ENCODE measurements around the gene BRD8. TPM values are rescaled to one million over a fixed set of nuclear protein-coding genes. Genes with fewer than 3 reads are reported as not detected.

The BRD8 gene
- polyA plus RNA-seq, 1 experiment, result 72.2 TPM

DNA sequence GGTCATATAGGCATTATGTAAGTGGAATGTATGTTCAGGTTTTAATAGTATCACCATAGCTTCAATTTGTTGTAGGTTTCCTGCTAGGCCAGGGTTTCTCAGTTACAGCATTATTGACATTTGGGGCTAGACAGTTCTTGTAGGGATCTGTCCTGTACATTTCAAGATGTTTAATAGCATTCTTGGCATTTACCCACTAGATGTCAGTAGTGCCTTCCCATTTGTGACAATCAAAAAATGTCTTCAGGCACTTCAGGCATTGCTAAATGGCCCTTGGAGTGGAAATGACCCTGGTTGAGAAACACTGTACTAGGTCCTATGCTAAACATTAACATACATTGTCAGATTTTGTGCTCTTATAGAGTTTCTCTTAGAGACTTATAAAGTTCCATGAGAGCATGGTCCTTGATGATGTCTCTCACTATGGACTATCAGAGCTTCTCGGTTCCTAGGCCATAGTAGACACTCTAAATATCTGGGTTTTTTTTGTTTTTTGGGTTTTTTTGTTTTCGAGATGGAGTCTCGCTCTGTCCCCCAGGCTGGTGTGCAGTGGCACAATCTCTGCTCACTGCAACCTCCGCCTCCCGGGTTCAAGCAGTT, 1.9 kb upstream of the BRD8 start:
- TF ChIP-seq, protein P1, sequence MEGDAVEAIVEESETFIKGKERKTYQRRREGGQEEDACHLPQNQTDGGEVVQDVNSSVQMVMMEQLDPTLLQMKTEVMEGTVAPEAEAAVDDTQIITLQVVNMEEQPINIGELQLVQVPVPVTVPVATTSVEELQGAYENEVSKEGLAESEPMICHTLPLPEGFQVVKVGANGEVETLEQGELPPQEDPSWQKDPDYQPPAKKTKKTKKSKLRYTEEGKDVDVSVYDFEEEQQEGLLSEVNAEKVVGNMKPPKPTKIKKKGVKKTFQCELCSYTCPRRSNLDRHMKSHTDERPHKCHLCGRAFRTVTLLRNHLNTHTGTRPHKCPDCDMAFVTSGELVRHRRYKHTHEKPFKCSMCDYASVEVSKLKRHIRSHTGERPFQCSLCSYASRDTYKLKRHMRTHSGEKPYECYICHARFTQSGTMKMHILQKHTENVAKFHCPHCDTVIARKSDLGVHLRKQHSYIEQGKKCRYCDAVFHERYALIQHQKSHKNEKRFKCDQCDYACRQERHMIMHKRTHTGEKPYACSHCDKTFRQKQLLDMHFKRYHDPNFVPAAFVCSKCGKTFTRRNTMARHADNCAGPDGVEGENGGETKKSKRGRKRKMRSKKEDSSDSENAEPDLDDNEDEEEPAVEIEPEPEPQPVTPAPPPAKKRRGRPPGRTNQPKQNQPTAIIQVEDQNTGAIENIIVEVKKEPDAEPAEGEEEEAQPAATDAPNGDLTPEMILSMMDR (IDR thresholded peaks at IDR 0.05; ENCODE audit: low read depth, low read length), result peak; percentile 48
- Histone ChIP-seq H3K9me3 (ENCODE audit: control insufficient read depth, insufficient read depth, low read length) (no peaks in the 10 kb centered on the region), H3K27me3 (ENCODE audit: control insufficient read depth, insufficient read depth, low read length) (no peaks in the 10 kb centered on the region), H3K27ac (ENCODE audit: low read depth, low read length) (no peak overlapping the region), H3K4me3 (ENCODE audit: low read depth, low read length) (peak overlapping the region; percentile 99)
- ChIA-PET CTCF (interaction anchor here (0.6 to 1.4 kb wide), 5 partner anchors 9 to 322 kb away, joined by 3 to 10 read pairs (median 3); no protein-coding TSS in a partner anchor), POLR2A (interaction anchor here (0.6 to 0.7 kb wide), 2 partner anchors 14 to 33 kb away, joined by 3 to 5 read pairs; partner anchors contain the start of gene CDC23)
- peak; percentile 18 for DNase-seq (ENCODE audit: low read depth, low spot score)

DNA sequence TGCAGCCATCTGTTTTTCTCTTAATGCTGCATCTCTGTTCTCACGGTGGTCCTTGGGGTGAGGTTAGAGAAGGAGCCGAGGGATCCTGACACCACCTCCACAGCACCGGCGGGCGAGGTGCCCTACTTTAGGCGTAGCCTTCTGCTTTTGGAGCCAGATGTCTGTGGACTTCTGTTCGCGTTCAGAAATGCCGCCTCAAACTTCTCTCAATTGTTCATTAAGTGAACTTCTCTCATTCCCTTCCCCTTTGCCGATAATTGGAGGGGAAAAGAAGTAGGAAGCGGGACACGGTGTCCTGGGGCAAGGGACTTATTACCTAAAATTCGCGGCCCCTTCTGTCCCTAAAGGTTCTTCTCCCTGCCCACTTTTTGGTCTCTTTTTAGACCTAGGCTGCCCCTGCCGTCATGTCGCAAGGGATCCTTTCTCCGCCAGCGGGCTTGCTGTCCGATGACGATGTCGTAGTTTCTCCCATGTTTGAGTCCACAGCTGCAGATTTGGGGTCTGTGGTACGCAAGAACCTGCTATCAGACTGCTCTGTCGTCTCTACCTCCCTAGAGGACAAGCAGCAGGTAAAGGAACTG, 937 bp upstream of the BRD8 start:
- Histone ChIP-seq H3K4me3 (ENCODE audit: low read depth, low read length) (peak overlapping the region; percentile 99), H3K27me3 (ENCODE audit: control insufficient read depth, insufficient read depth, low read length) (no peaks in the 10 kb centered on the region), H3K9me3 (ENCODE audit: control insufficient read depth, insufficient read depth, low read length) (no peaks in the 10 kb centered on the region), H3K27ac (ENCODE audit: low read depth, low read length) (peak overlapping the region; percentile 3)
- ChIA-PET POLR2A (interaction anchor here (0.6 to 2.1 kb wide), 4 partner anchors 12 to 263 kb away, joined by 3 to 10 read pairs (median 7); partner anchors contain the start of genes CDC23 and FAM53C), CTCF (interaction anchor here (0.6 to 1.4 kb wide), 8 partner anchors 9 to 323 kb away, joined by 3 to 10 read pairs (median 3); partner anchors contain the start of gene KDM3B)
- no peak for DNase-seq (ENCODE audit: low read depth, low spot score)
- TF ChIP-seq, protein P1 (IDR thresholded peaks at IDR 0.05; ENCODE audit: low read depth, low read length), result no peak

DNA sequence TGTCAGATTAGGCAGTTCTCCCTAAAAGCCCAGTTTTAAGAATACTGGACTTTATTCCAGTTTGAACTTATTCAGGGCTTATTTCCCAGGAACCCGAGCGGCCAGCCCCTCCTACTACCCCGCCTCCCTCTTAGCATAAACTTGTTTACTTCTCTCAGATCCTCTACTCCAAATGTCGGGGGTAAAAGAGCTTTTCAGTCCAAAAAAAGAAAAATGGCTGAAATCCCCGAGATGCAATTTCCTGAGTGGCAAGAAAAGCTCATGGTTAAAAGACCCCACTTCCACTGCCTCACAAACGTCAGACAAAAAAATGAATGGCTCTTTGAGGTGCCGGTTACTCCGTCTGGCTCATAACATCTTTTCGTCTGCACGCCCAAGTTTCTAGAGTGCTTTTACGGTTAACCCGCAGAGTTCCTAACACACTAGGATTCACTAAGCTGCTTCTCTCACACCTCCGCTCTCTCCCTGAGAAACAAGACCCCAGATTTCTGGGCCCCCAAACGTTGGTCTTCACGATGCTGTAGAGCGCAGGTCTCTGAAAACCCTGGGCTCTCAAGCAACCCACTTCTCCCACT, 402 bp downstream of the BRD8 start:
- H3K9me3 ChIP-seq (ENCODE audit: control insufficient read depth, insufficient read depth, low read length), result no peaks in the 10 kb centered on the region
- H3K4me3 ChIP-seq (ENCODE audit: low read depth, low read length), result peak overlapping the region; percentile 99
- no peaks in the 10 kb centered on the region for H3K27me3 ChIP-seq (ENCODE audit: control insufficient read depth, insufficient read depth, low read length)
- ChIA-PET POLR2A (interaction anchor here (0.6 to 2.1 kb wide), 4 partner anchors 10 to 35 kb away, joined by 3 to 10 read pairs (median 4); partner anchors contain the start of gene CDC23), CTCF (interaction anchor here (0.6 to 2.6 kb wide), 6 partner anchors 101 to 549 kb away, joined by 3 to 12 read pairs (median 3); partner anchors contain the start of gene KDM3B)
- no peak for DNase-seq (ENCODE audit: low read depth, low spot score)
- peak overlapping the region; percentile 91 for H3K27ac ChIP-seq (ENCODE audit: low read depth, low read length)
- TF ChIP-seq, protein P1 (IDR thresholded peaks at IDR 0.05; ENCODE audit: low read depth, low read length), result no peak

DNA sequence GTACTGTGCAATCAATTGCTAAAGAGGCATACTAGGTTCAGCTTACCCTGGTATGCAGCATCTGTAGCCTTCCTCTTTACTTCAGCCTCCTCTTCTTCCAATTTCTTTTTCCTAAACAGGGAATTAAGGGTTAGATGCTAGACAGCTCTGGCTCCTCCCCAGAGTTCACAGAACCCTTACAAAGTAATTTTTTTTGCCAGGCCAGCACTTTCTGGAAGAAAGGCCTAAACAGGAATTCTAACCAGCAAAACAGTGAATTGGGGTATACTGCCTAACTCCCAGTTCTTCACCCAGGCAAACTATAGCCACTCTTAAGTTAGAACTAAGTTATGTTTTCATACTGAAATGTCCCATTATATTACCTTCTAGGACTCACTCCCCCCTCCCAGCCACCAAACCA, 8.1 kb downstream of the BRD8 start:
- ChIA-PET CTCF (interaction anchor here (1.5 kb wide), 1 partner anchor 10 kb away, joined by 3 read pairs; no protein-coding TSS in a partner anchor), POLR2A (no interaction called here)

More for the DNA sequence above, 8.1 kb downstream of the BRD8 start:
- H3K9me3 ChIP-seq (ENCODE audit: control insufficient read depth, insufficient read depth, low read length), result no peaks in the 10 kb centered on the region
- H3K27me3 ChIP-seq (ENCODE audit: control insufficient read depth, insufficient read depth, low read length), result no peaks in the 10 kb centered on the region
- H3K27ac ChIP-seq (ENCODE audit: low read depth, low read length), result no peak overlapping the region
- TF ChIP-seq, protein P1 (IDR thresholded peaks at IDR 0.05; ENCODE audit: low read depth, low read length), result no peak
- H3K4me3 ChIP-seq (ENCODE audit: low read depth, low read length), result no peak overlapping the region
- no peak for DNase-seq (ENCODE audit: low read depth, low spot score)
